ENCODE data around the gene TMEM150A. TPM values are rescaled to one million over a fixed set of nuclear protein-coding genes. Genes with fewer than 3 reads are reported as not detected.

TMEM150A gene
- total and polyA plus RNA-seq, 2 of the 13 experiments (the other 11 are each of a cell fraction or from before 2014, with no cell fraction given) = 30.1 to 70.4 TPM

- TF ChIP-seq AKNA (CRISPR knock-in tag; IDR thresholded peaks at IDR 0.05; ENCODE audit: borderline replicate concordance) = no peak
- 0 out of 2 replicates have a peak, but pooled peaks have one; percentile 25 for TF ChIP-seq KDM5B (CRISPR knock-in tag; IDR thresholded peaks at IDR 0.05; ENCODE audit: borderline replicate concordance)
- no peak for TF ChIP-seq ZNF891 (CRISPR knock-in tag; IDR thresholded peaks at IDR 0.05)
- peak; percentile 98 for TF ChIP-seq ZNF644 (CRISPR knock-in tag; IDR thresholded peaks at IDR 0.05; ENCODE audit: low read depth)
- TF ChIP-seq ONECUT2 (CRISPR knock-in tag; IDR thresholded peaks at IDR 0.05) = no peak
- 0 out of 2 replicates have a peak, but pooled peaks have one; percentile 39 for TF ChIP-seq ESRRA (CRISPR knock-in tag; IDR thresholded peaks at IDR 0.05; ENCODE audit: low read depth)
- peak; percentile 66 for TF ChIP-seq ZMYM4 (CRISPR knock-in tag; IDR thresholded peaks at IDR 0.05)
- TF ChIP-seq IKZF4 (CRISPR knock-in tag; IDR thresholded peaks at IDR 0.05; ENCODE audit: borderline replicate concordance, low read depth, not compliant biosample characterization) = no peak
- 0 out of 2 replicates have a peak, but pooled peaks have one; percentile 12 for TF ChIP-seq HDAC2 (CRISPR knock-in tag; IDR thresholded peaks at IDR 0.05)
- peak; percentile 33; the same call in 1 of the 2 replicates for TF ChIP-seq HMG20B (CRISPR knock-in tag; conservative IDR thresholded peaks at IDR 0.05)
- 0 out of 2 replicates have a peak, but pooled peaks have one; percentile 34 for TF ChIP-seq FOXA3 (CRISPR knock-in tag; IDR thresholded peaks at IDR 0.05)
- TF ChIP-seq ZNF205 (CRISPR knock-in tag; IDR thresholded peaks at IDR 0.05) = 0 out of 2 replicates have a peak, but pooled peaks have one; percentile 51
- no peak for TF ChIP-seq FOXA1 (IDR thresholded peaks at IDR 0.05)
- TF ChIP-seq FOXA1 (CRISPR knock-in tag; IDR thresholded peaks at IDR 0.05) = peak; percentile 35; the same call in 1 of the 2 replicates
- TF ChIP-seq ZFP82 (CRISPR knock-in tag; IDR thresholded peaks at IDR 0.05; ENCODE audit: borderline replicate concordance) = 0 out of 2 replicates have a peak, but pooled peaks have one; percentile 61
- TF ChIP-seq ZNF737 (CRISPR knock-in tag; IDR thresholded peaks at IDR 0.05; ENCODE audit: borderline replicate concordance) = no peak
- TF ChIP-seq SSRP1 (CRISPR knock-in tag; IDR thresholded peaks at IDR 0.05) = 0 out of 2 replicates have a peak, but pooled peaks have one; percentile 44
- no peak for TF ChIP-seq AFF4 (CRISPR knock-in tag; IDR thresholded peaks at IDR 0.05)
- no peak for TF ChIP-seq CEBPG (CRISPR knock-in tag; IDR thresholded peaks at IDR 0.05)
- no peak for TF ChIP-seq ZNF589 (CRISPR knock-in tag; conservative IDR thresholded peaks at IDR 0.05)
- no peak for TF ChIP-seq ZNF276 (CRISPR knock-in tag; IDR thresholded peaks at IDR 0.05; ENCODE audit: low read depth)
- no peak for TF ChIP-seq MBD4 (IDR thresholded peaks at IDR 0.05; ENCODE audit: borderline replicate concordance, low read length)
Measured at GRCh38 chr2:85558160-85558559, 44.3 kb downstream of the TMEM150A start (continued).
